Smooth muscle cell (in vitro differentiated cells): ENCODE data around the gene NDUFS7. TPM values are rescaled to one million over a fixed set of nuclear protein-coding genes. Genes with fewer than 3 reads are reported as not detected.

Experiments used
- DNase-seq: peaks from one replicate; lab custom pipeline; 2025; ENCODE audit not compliant: unreplicated experiment; lab: John Stamatoyannopoulos, UW
- H2AFZ ChIP-seq: fragments of 200-600 bp; sonication (generic); 2 replicates; pipeline ENCODE4 v1.6.0; 2016; ENCODE audit warnings: antibody characterized with exemption, low read depth, mild to moderate bottlenecking
- H3F3A ChIP-seq: fragments of 200-600 bp; sonication (generic); 2 replicates; pipeline ENCODE4 v1.6.0; 2017; ENCODE audit warnings: antibody characterized with exemption, low read depth
- H3K27ac ChIP-seq: fragments of 200-600 bp; sonication (generic); 2 replicates; pipeline ENCODE4 v1.5.1; 2016; ENCODE audit warnings: low read depth, mild to moderate bottlenecking
- H3K27me3 ChIP-seq: fragments of 200-600 bp; sonication (generic); 2 replicates; pipeline ENCODE4 v1.6.1; 2016; ENCODE audit warnings: low read depth, mild to moderate bottlenecking
- H3K36me3 ChIP-seq: fragments of 200-600 bp; sonication (generic); 2 replicates; pipeline ENCODE4 v1.5.1; 2016; ENCODE audit warnings: low read depth
- H3K4me1 ChIP-seq: fragments of 200-600 bp; sonication (generic); 2 replicates; pipeline ENCODE4 v1.5.1; 2016; ENCODE audit warnings: low read depth
- H3K4me2 ChIP-seq: fragments of 200-600 bp; sonication (generic); 2 replicates; pipeline ENCODE4 v1.6.0; 2016; ENCODE audit warnings: mild to moderate bottlenecking
- H3K4me3 ChIP-seq: fragments of 200-600 bp; sonication (generic); 2 replicates; pipeline ENCODE4 v1.5.1; 2016; ENCODE audit warnings: mild to moderate bottlenecking
- H3K79me2 ChIP-seq: fragments of 200-600 bp; sonication (generic); 2 replicates; pipeline ENCODE4 v1.6.0; 2016; ENCODE audit warnings: low read depth, mild to moderate bottlenecking
- H3K9ac ChIP-seq: fragments of 200-600 bp; sonication (generic); 2 replicates; pipeline ENCODE4 v1.6.0; 2016; ENCODE audit warnings: low read depth
- H3K9me3 ChIP-seq: fragments of 200-600 bp; sonication (generic); replicated peaks from 2 replicates; pipeline ENCODE4 v1.5.1; 2016; ENCODE audit warnings: low read depth
- H4K20me1 ChIP-seq: fragments of 200-600 bp; sonication (generic); 2 replicates; pipeline ENCODE4 v1.6.0; 2016; ENCODE audit warnings: low read depth
- CTCF ChIP-seq: fragments of 200-600 bp; sonication (generic); IDR thresholded peaks from 2 replicates; pipeline ENCODE4 v1.5.1; 2017; ENCODE audit warnings: borderline replicate concordance, mild to moderate bottlenecking, antibody characterized with exemption; ENCODE audit not compliant: insufficient read depth, poor library complexity, severe bottlenecking
- WGBS: methylation state at CpG from one replicate; pipeline ENCODE4 v1.1.7; 2016; ENCODE audit warnings: low lambda C conversion rate; 5-methylcytosine and 5-hydroxymethylcytosine counted together
- polyA plus RNA-seq: library from polyadenylated mRNA; unstranded; fragments of >200 nt; fragmentation: Nextera tagmentation; extraction: Ambion mirVana; gene quantifications from 2 replicates; pipeline ENCODE4 v1.2.1, GENCODE V29; 2016
- total RNA-seq: library from RNA; depleted of rRNA; stranded (reverse); fragments of >200 nt; gene quantifications from 2 replicates; pipeline ENCODE4 v1.2.3, GENCODE V29; 2014

NDUFS7 gene
- total and polyA plus RNA-seq, 2 experiments from 2014 or later: 95.8 to 245 TPM

DNA sequence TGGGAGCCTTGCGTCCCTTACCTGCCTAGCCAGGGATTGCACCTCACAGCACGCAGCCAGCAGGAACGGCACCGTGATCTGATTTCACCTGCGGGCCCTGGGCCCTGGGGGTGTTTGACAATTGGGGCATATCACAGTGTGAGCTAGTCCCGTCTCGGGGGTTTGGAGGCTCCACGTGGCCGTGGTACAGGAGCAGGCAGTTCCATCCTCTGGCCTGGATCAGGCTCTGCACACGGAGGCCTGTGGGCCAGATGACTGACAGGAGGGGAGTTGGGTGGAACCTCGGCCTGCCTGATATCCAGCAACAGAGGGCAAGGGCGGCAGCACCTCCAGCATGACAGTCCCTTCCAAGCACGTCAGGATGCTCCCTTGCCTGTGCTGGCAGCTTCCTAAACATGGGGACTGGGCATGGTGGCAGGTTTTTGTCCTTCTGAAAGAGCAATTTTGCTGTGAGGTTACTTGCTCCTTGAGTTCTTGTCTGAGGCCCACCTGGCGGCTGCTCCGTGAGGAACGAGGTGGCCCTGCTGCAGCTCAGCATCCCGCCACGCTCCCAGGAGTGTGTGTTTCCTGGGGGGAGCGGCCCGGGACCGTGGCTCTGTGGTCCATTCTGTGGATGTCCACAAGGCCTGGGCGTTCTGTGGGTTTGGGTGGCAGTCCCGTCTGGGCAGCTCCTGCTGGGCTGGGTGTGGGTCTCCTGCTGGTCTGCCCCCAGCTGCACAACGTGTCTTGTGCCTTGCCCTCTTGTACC, 48.2 kb downstream of the NDUFS7 start:
- no peak overlapping the region for H2AFZ ChIP-seq
- no peak for TF ChIP-seq CTCF
- WGBS: 97% methylated on average over 24 of the region's 24 CpGs
- peaks cover 8% of the 10 kb centered on the region for H3K79me2 ChIP-seq
- H3K36me3 ChIP-seq: no peaks in the 10 kb centered on the region
- H3K27ac ChIP-seq: no peak overlapping the region
- peaks cover 53% of the 10 kb centered on the region for H4K20me1 ChIP-seq
- H3K9me3 ChIP-seq: no peaks in the 10 kb centered on the region
- no peak overlapping the region for H3K4me3 ChIP-seq
- no peak overlapping the region for H3K9ac ChIP-seq
- no peak overlapping the region for H3K4me2 ChIP-seq
- no peak for DNase-seq
- H3K27me3 ChIP-seq: no peaks in the 10 kb centered on the region
- H3F3A ChIP-seq: peaks cover 7% of the 10 kb centered on the region
- H3K4me1 ChIP-seq: no peaks in the 10 kb centered on the region

- Histone ChIP-seq H3K4me2 (no peak overlapping the region), H3K27ac (no peak overlapping the region), H3K9ac (no peak overlapping the region), H3K9me3 (no peaks in the 10 kb centered on the region), H4K20me1 (peaks cover 48% of the 10 kb centered on the region), H3K27me3 (no peaks in the 10 kb centered on the region), H3K4me3 (no peak overlapping the region), H3K36me3 (no peaks in the 10 kb centered on the region), H3K4me1 (no peaks in the 10 kb centered on the region), H2AFZ (no peak overlapping the region), H3F3A (peaks cover 10% of the 10 kb centered on the region), H3K79me2 (peaks cover 8% of the 10 kb centered on the region)
- no peak for TF ChIP-seq CTCF
- no peak for DNase-seq
- WGBS: 100% methylated on average over 16 of the region's 16 CpGs
Observed at GRCh38 chr19:1432507-1432887, 48.8 kb downstream of the NDUFS7 start.

DNA sequence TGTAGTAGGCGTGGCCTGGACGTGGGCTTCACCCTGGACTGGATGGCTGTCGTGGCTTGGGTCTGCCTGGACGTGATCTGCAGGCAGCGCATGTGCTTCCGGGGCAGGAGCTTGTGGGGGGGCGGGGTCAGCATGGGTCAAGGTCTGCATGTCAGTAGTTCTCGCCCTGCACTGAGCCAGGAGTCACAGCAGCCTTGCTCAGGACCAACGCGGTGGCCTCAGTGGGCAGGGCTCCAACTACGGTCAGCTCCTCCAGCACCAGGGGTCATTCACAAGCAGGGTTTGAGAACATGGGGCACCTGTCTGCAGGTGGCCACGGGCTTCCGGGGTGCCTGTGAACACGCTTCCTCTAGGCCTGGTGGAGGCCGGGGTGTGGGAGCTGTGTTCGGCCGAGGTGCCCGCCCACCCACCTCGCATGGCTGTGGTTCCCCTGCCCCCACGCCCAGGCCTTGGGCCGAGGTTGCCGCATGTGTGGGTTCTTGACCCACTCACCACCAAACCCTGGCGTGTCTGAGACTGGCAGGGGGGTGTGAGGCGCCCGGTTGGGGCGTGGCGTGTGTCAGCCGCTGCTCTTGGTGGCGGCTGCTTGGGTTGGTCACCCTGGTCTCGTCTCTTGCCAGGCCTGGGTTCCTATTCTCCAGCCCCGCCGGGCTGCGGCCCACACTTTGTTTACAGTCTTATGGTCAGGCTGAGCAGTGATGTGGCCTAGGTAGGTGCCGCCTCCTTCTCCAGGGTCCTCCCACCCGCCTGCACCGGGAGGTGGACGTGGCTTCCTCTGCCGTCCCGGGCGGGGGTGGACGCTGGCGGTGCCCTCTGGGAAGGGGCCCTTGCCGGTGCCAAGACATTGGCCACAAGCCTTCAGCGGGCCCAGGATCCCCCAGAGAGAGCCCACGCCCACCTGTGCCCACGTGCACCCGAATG, 49.7 kb downstream of the NDUFS7 start:
- 96% methylated on average over 47 of the region's 47 CpGs for WGBS
- Histone ChIP-seq H3K4me2 (no peak overlapping the region), H3K4me1 (no peaks in the 10 kb centered on the region), H3K36me3 (no peaks in the 10 kb centered on the region), H3K9ac (no peak overlapping the region), H3F3A (peaks cover 10% of the 10 kb centered on the region), H3K9me3 (no peaks in the 10 kb centered on the region), H3K27me3 (no peaks in the 10 kb centered on the region), H2AFZ (no peak overlapping the region), H3K27ac (no peak overlapping the region), H3K79me2 (peaks cover 10% of the 10 kb centered on the region), H4K20me1 (peaks cover 46% of the 10 kb centered on the region), H3K4me3 (no peak overlapping the region)
- DNase-seq: no peak
- TF ChIP-seq CTCF: no peak
